Stimulated activated naive CD8-positive, alpha-beta T cell treated with anti-CD3 and anti-CD28 coated beads, Interleukin-15, amount 100 ng/mL, for 72 hours (primary cell): ENCODE data around the gene CDK19.
"Not testable (repeated sequence)": the region's sequence is repeated elsewhere in the genome, so short reads cannot be mapped to it uniquely, and the experiment has no call there.

Experiments used
- ATAC-seq: fragments of 150-1000 bp; cut with Tn5 transposase; 2 replicates; pipeline ENCODE4 v1.10.0; 2021; ENCODE audit warnings: mild to moderate bottlenecking, moderate library complexity
- DNase-seq, 2 donors: peaks; one replicate each; pipeline ENCODE4 v3.0.0; 2021 to 2022
- H3K27ac Mint-ChIP-seq, 2 donors: one replicate each; pipeline ENCODE4 v1.8.0; 2022; ENCODE audit warnings: mild to moderate bottlenecking in 2 of 2, mixed read lengths in 2 of 2, moderate library complexity in 2 of 2
- H3K27me3 Mint-ChIP-seq: one replicate; pipeline ENCODE4 v1.8.0; 2022; ENCODE audit warnings: mixed read lengths
- H3K4me1 Mint-ChIP-seq: one replicate; pipeline ENCODE4 v1.8.0; 2022; ENCODE audit warnings: mild to moderate bottlenecking, mixed read lengths
- H3K4me3 Mint-ChIP-seq, 2 donors: one replicate each; pipeline ENCODE4 v1.8.0; 2022; ENCODE audit warnings: mild to moderate bottlenecking in 2 of 2, mixed read lengths in 2 of 2, moderate library complexity in 1 of 2
- H3K9me3 Mint-ChIP-seq, 2 donors: one replicate each; pipeline ENCODE4 v1.8.0; 2022; ENCODE audit warnings: mixed read lengths in 2 of 2

The CDK19 gene

GRCh38 chr6:110799189-110799588, 16.1 kb downstream of the CDK19 start:
- no peak for DNase-seq
- no peak for ATAC-seq
- H3K4me3 Mint-ChIP-seq = no peak overlapping the region
- H3K27me3 Mint-ChIP-seq = no peaks in the 10 kb centered on the region
- H3K27ac Mint-ChIP-seq = no peak overlapping the region
- peaks cover 0 to 8% of the 10 kb centered on the region in 2 donors for H3K9me3 Mint-ChIP-seq
- H3K4me1 Mint-ChIP-seq = peaks cover 16% of the 10 kb centered on the region

GRCh38 chr6:110795271-110795670, 20.0 kb downstream of the CDK19 start:
- DNase-seq = no peak

GRCh38 chr6:110786696-110787095, 28.6 kb downstream of the CDK19 start:
- DNase-seq = no peak
- no peak overlapping the region for H3K27ac Mint-ChIP-seq
- ATAC-seq = no peak
- H3K27me3 Mint-ChIP-seq = no peaks in the 10 kb centered on the region
- peaks cover 36% of the 10 kb centered on the region for H3K4me1 Mint-ChIP-seq
- peaks cover 5 to 6% of the 10 kb centered on the region in 2 donors for H3K9me3 Mint-ChIP-seq
- no peak overlapping the region for H3K4me3 Mint-ChIP-seq

More at GRCh38 chr6:110795271-110795670, 20.0 kb downstream of the CDK19 start:
- no peaks in the 10 kb centered on the region for H3K9me3 Mint-ChIP-seq
- no peaks in the 10 kb centered on the region for H3K27me3 Mint-ChIP-seq
- H3K4me3 Mint-ChIP-seq = no peak overlapping the region
- no peak for ATAC-seq
- H3K27ac Mint-ChIP-seq = no peak overlapping the region
- H3K4me1 Mint-ChIP-seq = peaks cover 11% of the 10 kb centered on the region

- Mint-ChIP-seq H3K4me1 (peaks cover 40% of the 10 kb centered on the region), H3K4me3 (no peak overlapping the region), H3K27ac (no peak overlapping the region), H3K27me3 (no peaks in the 10 kb centered on the region), H3K9me3 (peaks cover 5 to 6% of the 10 kb centered on the region in 2 donors)
- ATAC-seq (no peak), DNase-seq (no peak)
These were observed 29.0 kb downstream of the CDK19 start for GRCh38 chr6:110786271-110786670.

GRCh38 chr6:110784610-110784979, 30.7 kb downstream of the CDK19 start:
- ATAC-seq (peak; percentile 61), DNase-seq (no peak)
- H3K9me3 Mint-ChIP-seq = peaks cover 5 to 6% of the 10 kb centered on the region in 2 donors
- H3K27ac Mint-ChIP-seq = no peak overlapping the region
- no peak overlapping the region for H3K4me3 Mint-ChIP-seq
- H3K27me3 Mint-ChIP-seq = no peaks in the 10 kb centered on the region
- peaks cover 43% of the 10 kb centered on the region for H3K4me1 Mint-ChIP-seq

GRCh38 chr6:110781522-110782214, 33.6 kb downstream of the CDK19 start:
- DNase-seq = peak in 1 of 2 donors; percentile 11
- no peaks in the 10 kb centered on the region for H3K9me3 Mint-ChIP-seq
- H3K4me1 Mint-ChIP-seq = peaks cover 43% of the 10 kb centered on the region
- no peak for ATAC-seq
- no peak overlapping the region for H3K27ac Mint-ChIP-seq
- H3K27me3 Mint-ChIP-seq = no peaks in the 10 kb centered on the region
- no peak overlapping the region for H3K4me3 Mint-ChIP-seq

- DNase-seq (no peak), ATAC-seq (peak; percentile 55)
- no peak overlapping the region for H3K4me3 Mint-ChIP-seq
- no peaks in the 10 kb centered on the region for H3K27me3 Mint-ChIP-seq
- H3K4me1 Mint-ChIP-seq = peaks cover 21% of the 10 kb centered on the region
- H3K9me3 Mint-ChIP-seq = no peaks in the 10 kb centered on the region
- H3K27ac Mint-ChIP-seq = no peak overlapping the region
These were observed 36.9 kb downstream of the CDK19 start for GRCh38 chr6:110778333-110778732.

- Mint-ChIP-seq H3K4me3 (no peak overlapping the region), H3K27ac (no peak overlapping the region), H3K4me1 (peaks cover 14% of the 10 kb centered on the region), H3K27me3 (no peaks in the 10 kb centered on the region), H3K9me3 (no peaks in the 10 kb centered on the region)
- ATAC-seq = no peak
- DNase-seq = no peak
These were observed 37.6 kb downstream of the CDK19 start for GRCh38 chr6:110777636-110778035.

- Mint-ChIP-seq H3K9me3 (peaks cover 0 to 8% of the 10 kb centered on the region in 2 donors), H3K4me1 (peaks cover 4% of the 10 kb centered on the region), H3K27me3 (no peaks in the 10 kb centered on the region), H3K27ac (no peak overlapping the region), H3K4me3 (no peak overlapping the region)
- ATAC-seq = no peak
- no peak for DNase-seq
These were observed 38.9 kb downstream of the CDK19 start for GRCh38 chr6:110776413-110776812.

GRCh38 chr6:110769923-110770322, 45.3 kb downstream of the CDK19 start:
- DNase-seq (no peak), ATAC-seq (no peak)
- Mint-ChIP-seq H3K4me3 (no peak overlapping the region), H3K4me1 (no peaks in the 10 kb centered on the region), H3K9me3 (peaks cover 0 to 8% of the 10 kb centered on the region in 2 donors), H3K27me3 (no peaks in the 10 kb centered on the region), H3K27ac (no peak overlapping the region)

GRCh38 chr6:110768057-110768456, 47.2 kb downstream of the CDK19 start:
- Mint-ChIP-seq H3K4me1 (no peaks in the 10 kb centered on the region), H3K27me3 (no peaks in the 10 kb centered on the region), H3K9me3 (peaks cover 0 to 8% of the 10 kb centered on the region in 2 donors), H3K27ac (no peak overlapping the region), H3K4me3 (no peak overlapping the region)
- ATAC-seq (no peak), DNase-seq (no peak)

GRCh38 chr6:110761371-110761770, 53.9 kb downstream of the CDK19 start:
- no peaks in the 10 kb centered on the region for H3K9me3 Mint-ChIP-seq
- H3K27me3 Mint-ChIP-seq = no peaks in the 10 kb centered on the region
- ATAC-seq = no peak
- no peak for DNase-seq
- no peak overlapping the region for H3K27ac Mint-ChIP-seq
- no peak overlapping the region for H3K4me3 Mint-ChIP-seq
- H3K4me1 Mint-ChIP-seq = peaks cover 6% of the 10 kb centered on the region

- H3K4me1 Mint-ChIP-seq = peaks cover 6% of the 10 kb centered on the region
- H3K27me3 Mint-ChIP-seq = no peaks in the 10 kb centered on the region
- H3K9me3 Mint-ChIP-seq = no peaks in the 10 kb centered on the region
- H3K4me3 Mint-ChIP-seq = no peak overlapping the region
- no peak overlapping the region for H3K27ac Mint-ChIP-seq
- ATAC-seq = no peak
- DNase-seq = no peak
These were observed 54.7 kb downstream of the CDK19 start for GRCh38 chr6:110760589-110760988.

GRCh38 chr6:110760098-110760497, 55.2 kb downstream of the CDK19 start:
- not testable (repeated sequence) for DNase-seq, H3K4me3 Mint-ChIP-seq, H3K27me3 Mint-ChIP-seq, H3K9me3 Mint-ChIP-seq, H3K27ac Mint-ChIP-seq, ATAC-seq, H3K4me1 Mint-ChIP-seq

GRCh38 chr6:110757926-110758325, 57.3 kb downstream of the CDK19 start:
- peaks cover 6% of the 10 kb centered on the region for H3K4me1 Mint-ChIP-seq
- H3K4me3 Mint-ChIP-seq = no peak overlapping the region
- no peak for ATAC-seq

GRCh38 chr6:110756817-110757216, 58.5 kb downstream of the CDK19 start:
- Mint-ChIP-seq H3K4me1 (peaks cover 6% of the 10 kb centered on the region), H3K4me3 (no peak overlapping the region), H3K9me3 (no peaks in the 10 kb centered on the region), H3K27ac (no peak overlapping the region), H3K27me3 (no peaks in the 10 kb centered on the region)
- no peak for ATAC-seq
- DNase-seq = no peak

More at GRCh38 chr6:110757926-110758325, 57.3 kb downstream of the CDK19 start:
- no peaks in the 10 kb centered on the region for H3K27me3 Mint-ChIP-seq
- H3K27ac Mint-ChIP-seq = no peak overlapping the region
- no peaks in the 10 kb centered on the region for H3K9me3 Mint-ChIP-seq
- DNase-seq = no peak

- DNase-seq (no peak), ATAC-seq (no peak)
- no peaks in the 10 kb centered on the region for H3K9me3 Mint-ChIP-seq
- no peak overlapping the region for H3K4me3 Mint-ChIP-seq
- H3K27me3 Mint-ChIP-seq = no peaks in the 10 kb centered on the region
- peaks cover 6% of the 10 kb centered on the region for H3K4me1 Mint-ChIP-seq
- H3K27ac Mint-ChIP-seq = peak overlapping the region in 1 of 2 donors; percentile 40
These were observed 59.8 kb downstream of the CDK19 start for GRCh38 chr6:110755411-110755834.
